GM21515 (cell line): ENCODE results near the gene ART4.

Experiments used
- ATAC-seq: cut with Tn5 transposase; IDR thresholded peaks from one replicate; pipeline ENCODE4 v1.9.1; 2021; ENCODE audit not compliant: unreplicated experiment

The ART4 gene

DNA sequence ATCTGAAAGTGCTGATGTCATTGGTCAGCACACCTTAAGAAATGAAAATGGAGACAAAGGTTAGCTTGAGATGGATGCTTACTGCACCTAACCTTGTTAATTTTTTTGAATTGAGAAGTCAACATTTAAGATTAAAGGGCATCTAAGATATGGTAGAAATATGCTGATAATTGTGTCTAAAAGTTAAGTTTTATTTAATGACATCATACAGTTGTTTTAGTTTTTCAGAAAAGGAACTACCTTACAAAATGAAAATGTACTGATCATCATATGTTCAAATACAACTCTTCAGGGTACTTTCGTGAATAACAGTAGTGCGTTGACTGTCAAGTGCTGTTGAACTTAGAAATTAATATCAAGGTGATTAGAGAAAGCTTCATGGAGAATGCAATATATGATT is 31.8 kb downstream of the ART4 start:
- ATAC-seq = no peak

- ATAC-seq = no peak
These were observed 32.3 kb downstream of the ART4 start for GRCh38 chr12:14810953-14811483.

DNA sequence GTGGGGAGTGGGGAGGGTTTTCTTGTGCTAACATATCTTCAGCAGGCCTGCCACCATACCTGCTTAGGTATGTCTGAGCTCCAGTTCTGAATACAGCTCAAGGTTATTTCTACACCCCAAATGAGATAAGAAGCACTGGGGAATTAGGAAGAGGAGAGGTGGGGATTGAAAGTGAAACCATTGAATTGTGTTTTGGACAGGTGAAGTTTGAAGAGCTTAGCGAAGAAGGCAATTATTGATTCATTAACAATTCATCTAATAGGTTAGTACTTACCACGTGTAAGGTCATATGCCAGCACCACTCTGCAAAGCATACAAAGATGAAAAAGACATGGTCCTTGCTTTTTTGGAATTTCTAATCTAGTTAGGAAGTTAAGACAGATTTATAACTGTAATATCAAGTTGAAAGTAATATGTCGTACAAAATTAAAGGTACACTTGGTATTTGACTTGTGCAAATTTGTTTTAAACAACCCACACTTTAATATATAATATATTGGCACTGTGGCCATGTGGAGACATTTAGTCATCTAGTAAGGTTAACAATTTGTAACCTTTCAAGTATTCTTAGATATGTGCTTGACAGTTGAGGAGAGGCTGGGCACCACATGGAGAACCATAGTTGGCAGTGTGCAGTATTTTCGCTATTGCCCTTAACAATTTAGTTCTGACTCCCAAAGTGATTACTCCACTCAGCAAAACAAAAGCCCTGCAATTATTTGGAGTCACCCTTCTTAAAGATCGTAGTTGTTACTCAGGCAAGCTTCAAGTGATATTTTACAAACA is 33.0 kb downstream of the ART4 start:
- ATAC-seq = no peak

DNA sequence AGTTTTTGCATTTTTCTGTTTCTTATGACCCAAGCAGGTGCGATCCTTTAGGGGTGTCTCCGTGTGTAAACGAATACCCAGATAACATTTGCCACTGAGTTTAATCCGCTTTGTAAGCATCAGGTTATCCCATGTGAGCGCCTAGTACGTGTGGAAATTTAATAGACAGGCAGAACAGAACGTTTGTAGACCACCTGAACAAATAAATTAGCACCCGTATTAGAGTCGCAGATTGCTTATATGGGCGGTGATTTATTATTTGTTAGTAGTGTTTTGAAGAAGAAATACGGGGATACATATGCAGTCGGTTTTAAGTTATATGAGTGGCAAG is 39.5 kb downstream of the ART4 start:
- peak; percentile 17 for ATAC-seq

GRCh38 chr12:14803011-14803829 is 40.1 kb downstream of the ART4 start, which contains the start of the genes C12orf60 and WBP11:
Gene C12orf60, plus strand, starts transcription at chr12:14803670. Its CDS starts 19,266 bp downstream, at chr12:14822936.
Gene WBP11, minus strand, starts transcription at chr12:14803478. Its CDS starts 2,095 bp downstream, at chr12:14801383.
- peak; percentile 100 for ATAC-seq

DNA sequence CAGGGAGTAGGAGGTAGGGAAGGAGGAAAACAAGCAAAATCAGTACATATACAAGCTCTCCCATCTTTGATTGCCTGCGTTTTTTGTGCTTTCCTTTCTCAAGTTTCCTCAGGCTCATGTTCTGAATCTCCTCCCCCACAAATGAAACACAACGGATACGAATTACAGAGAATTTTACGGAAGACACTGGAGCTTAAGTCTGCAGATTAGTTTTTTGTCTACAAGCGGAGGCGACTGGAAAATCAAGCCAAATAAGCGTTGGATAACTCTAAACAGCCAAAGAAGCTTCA is 40.7 kb downstream of the ART4 start:
- ATAC-seq = no peak

GRCh38 chr12:14802247-14802646 is 41.1 kb downstream of the ART4 start:
- ATAC-seq = no peak

- ATAC-seq = no peak
These were observed 48.3 kb downstream of the ART4 start for GRCh38 chr12:14795028-14795448.

GRCh38 chr12:14785568-14785967 is 57.8 kb downstream of the ART4 start:
- ATAC-seq = no peak

GRCh38 chr12:14784471-14784870 is 58.9 kb downstream of the ART4 start:
- no peak for ATAC-seq

DNA sequence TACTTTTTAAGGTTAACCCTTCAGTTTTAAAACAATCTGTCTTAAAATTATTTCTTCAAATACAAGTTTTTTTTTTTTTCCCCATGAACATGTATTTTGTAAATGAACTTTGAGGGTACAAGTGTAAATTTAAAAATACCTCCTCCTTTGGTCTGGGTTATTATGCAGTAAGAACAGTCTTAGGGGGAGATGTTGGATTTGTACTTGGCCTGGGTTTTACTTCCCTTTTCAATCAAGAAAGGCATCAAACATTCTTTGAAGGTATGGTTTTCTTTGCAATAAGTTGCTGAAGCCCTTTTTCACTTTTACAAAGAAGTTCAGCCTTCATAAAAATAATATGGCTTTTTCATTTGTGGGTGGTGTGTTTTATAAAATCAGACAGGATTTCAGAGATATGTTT is 60.6 kb downstream of the ART4 start:
- ATAC-seq = peak; percentile 51

- ATAC-seq = no peak
These were observed 61.8 kb downstream of the ART4 start for GRCh38 chr12:14781563-14781962.

DNA sequence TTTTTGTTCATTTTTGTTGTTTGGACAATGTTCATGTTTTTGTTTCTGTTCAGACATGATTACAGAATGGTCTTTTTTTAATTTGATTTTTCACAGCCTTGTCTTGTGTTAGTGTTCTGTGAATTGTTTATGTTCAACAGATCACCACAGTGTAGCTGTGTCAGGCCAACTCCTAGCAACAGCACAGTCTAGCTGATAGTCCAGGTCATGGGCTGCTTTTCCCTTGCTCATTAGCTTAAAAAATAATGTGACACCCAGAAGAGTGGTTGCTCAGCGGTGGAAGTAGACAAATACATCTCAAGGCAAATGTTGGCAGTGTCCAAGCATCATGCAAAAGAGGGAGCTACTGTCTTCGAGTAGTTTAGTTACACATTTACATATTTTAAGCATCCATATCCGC is 62.5 kb downstream of the ART4 start:
- ATAC-seq = no peak

GRCh38 chr12:14779834-14780233 is 63.5 kb downstream of the ART4 start:
- no peak for ATAC-seq

- ATAC-seq = no peak
These were observed 66.1 kb downstream of the ART4 start for GRCh38 chr12:14777271-14777670.

DNA sequence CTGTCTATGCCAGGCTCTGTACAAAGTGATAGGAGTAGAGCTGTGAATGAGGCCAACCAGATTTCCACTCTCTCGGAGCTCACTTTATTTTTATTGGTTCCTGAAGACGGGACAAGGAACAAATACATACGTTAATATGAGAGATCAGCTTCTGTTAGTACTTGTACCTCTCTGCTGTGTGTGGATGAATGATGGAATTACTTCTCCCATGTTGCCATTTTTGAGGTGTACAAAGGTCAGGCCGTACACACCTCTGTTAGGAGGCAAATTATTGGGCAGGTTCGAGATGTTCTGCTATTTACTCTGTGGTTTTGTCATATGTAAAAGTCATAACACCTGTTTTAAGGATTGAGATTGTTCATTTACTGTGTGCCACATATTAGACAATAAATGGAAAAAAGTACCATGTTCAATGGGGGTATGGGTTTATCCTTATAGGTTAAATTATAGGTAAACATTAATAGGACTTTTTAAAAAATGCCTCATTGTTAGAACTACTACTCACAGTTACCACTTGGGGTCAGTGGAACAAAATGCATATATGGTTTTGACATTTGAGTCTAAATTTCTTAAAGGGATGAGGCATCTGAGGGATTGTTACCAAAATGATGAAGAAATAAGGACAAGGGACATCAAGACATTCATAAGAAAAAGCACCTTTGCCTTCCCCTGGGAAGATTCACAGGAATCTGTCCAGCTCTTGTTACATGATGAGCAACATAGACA is 66.9 kb downstream of the ART4 start:
- ATAC-seq = no peak

GRCh38 chr12:14775636-14775980 is 67.7 kb downstream of the ART4 start:
- ATAC-seq = no peak
